Measurements from ENCODE around the gene PGK1.

DNA sequence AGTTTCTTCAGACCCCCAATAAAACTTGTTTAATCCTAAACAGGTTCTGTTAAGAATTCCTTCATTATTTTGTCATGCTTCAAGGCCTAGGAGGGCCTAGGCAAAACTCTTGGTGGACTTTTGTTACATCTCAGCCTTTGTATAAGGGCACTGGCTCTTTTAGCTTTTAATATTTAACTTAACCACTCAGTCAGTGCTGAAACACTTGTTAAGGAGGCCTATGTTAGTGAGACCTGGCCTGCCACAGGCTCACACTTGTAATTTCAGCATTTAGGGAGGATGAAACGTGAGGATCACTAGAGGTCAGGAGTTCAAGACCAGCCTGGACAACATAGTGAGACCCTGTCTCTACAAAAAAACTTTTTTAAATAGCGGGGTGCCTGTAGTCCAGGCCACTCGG, 32.7 kb upstream of the PGK1 start:
- TF ChIP-seq ZNF331 (CRISPR knock-in tag; IDR thresholded peaks at IDR 0.05; ENCODE audit: low read depth) (no peak), CTCF (conservative IDR thresholded peaks at IDR 0.05; ENCODE audit: low read depth in 2 of 2) (no peak), ETS1 (IDR thresholded peaks at IDR 0.05) (no peak), EZH2phosphoT487 (IDR thresholded peaks at IDR 0.05; ENCODE audit: unreplicated experiment) (no peak), EZH2 (IDR thresholded peaks at IDR 0.05; ENCODE audit: low read depth, unreplicated experiment) (no peak)
